GM21367 (cell line): Measurements from ENCODE around the gene HS3ST4.

Experiments
- ATAC-seq: cut with Tn5 transposase; IDR thresholded peaks from one replicate; pipeline ENCODE4 v1.9.1; 2021; ENCODE audit not compliant: unreplicated experiment

The HS3ST4 gene

GRCh38 chr16:25817876-25818275, 126.1 kb downstream of the HS3ST4 start:
- no peak for ATAC-seq

GRCh38 chr16:25823891-25824290, 132.1 kb downstream of the HS3ST4 start:
- no peak for ATAC-seq

- ATAC-seq = no peak
Observed at GRCh38 chr16:25827709-25828108, 135.9 kb downstream of the HS3ST4 start.

GRCh38 chr16:25828510-25828909, 136.8 kb downstream of the HS3ST4 start:
- no peak for ATAC-seq

GRCh38 chr16:25832291-25832690, 140.5 kb downstream of the HS3ST4 start:
- ATAC-seq = no peak

- no peak for ATAC-seq
Observed at GRCh38 chr16:25834101-25834500, 142.3 kb downstream of the HS3ST4 start.

GRCh38 chr16:25835126-25835525, 143.4 kb downstream of the HS3ST4 start:
- ATAC-seq = no peak

GRCh38 chr16:25838724-25839186, 147.0 kb downstream of the HS3ST4 start:
- ATAC-seq = no peak

- no peak for ATAC-seq
Observed at GRCh38 chr16:25841761-25842160, 150.0 kb downstream of the HS3ST4 start.

GRCh38 chr16:25845901-25846300, 154.1 kb downstream of the HS3ST4 start:
- no peak for ATAC-seq

- ATAC-seq = no peak
Observed at GRCh38 chr16:25854141-25854540, 162.4 kb downstream of the HS3ST4 start.

- ATAC-seq = no peak
Observed at GRCh38 chr16:25855063-25855462, 163.3 kb downstream of the HS3ST4 start.

- no peak for ATAC-seq
Observed at GRCh38 chr16:25855818-25856217, 164.1 kb downstream of the HS3ST4 start.

GRCh38 chr16:25859645-25860044, 167.9 kb downstream of the HS3ST4 start:
- ATAC-seq = no peak

- no peak for ATAC-seq
Observed at GRCh38 chr16:25867041-25867440, 175.3 kb downstream of the HS3ST4 start.

- no peak for ATAC-seq
Observed at GRCh38 chr16:25868106-25868505, 176.3 kb downstream of the HS3ST4 start.

GRCh38 chr16:25868706-25869370, 177.1 kb downstream of the HS3ST4 start:
- no peak for ATAC-seq

GRCh38 chr16:25872369-25873070, 180.8 kb downstream of the HS3ST4 start:
- ATAC-seq = no peak

- ATAC-seq = no peak
Observed at GRCh38 chr16:25874196-25874595, 182.4 kb downstream of the HS3ST4 start.

- ATAC-seq = no peak
Observed at GRCh38 chr16:25875956-25876598, 184.3 kb downstream of the HS3ST4 start.

- no peak for ATAC-seq
Observed at GRCh38 chr16:25877103-25877502, 185.3 kb downstream of the HS3ST4 start.

- no peak for ATAC-seq
Observed at GRCh38 chr16:25886598-25886997, 194.8 kb downstream of the HS3ST4 start.
